Sigmoid colon (tissue), 4 donors: ENCODE results near the gene SRM.

Experiments used
- CTCF ChIP-seq, 4 experiments: fragments of 450-650 bp in 3 of 4; fragments of 200-600 bp in 1 of 4; IDR thresholded peaks; one replicate each; pipeline ENCODE4 v1.5.1; 2016 to 2019; ENCODE audit warnings: antibody characterized with exemption in 4 of 4, mild to moderate bottlenecking in 3 of 4, moderate library complexity in 2 of 4
- EP300 ChIP-seq, 4 donors: sonication (generic); formaldehyde crosslinking; IDR thresholded peaks; one replicate each; pipeline ENCODE4 v1.6.1; 2017; ENCODE audit warnings: antibody characterized with exemption in 4 of 4
- POLR2AphosphoS5 ChIP-seq, 4 donors: sonication (generic); formaldehyde crosslinking; IDR thresholded peaks; one replicate each; pipeline ENCODE4 v1.6.1; 2017; ENCODE audit warnings: antibody characterized with exemption in 4 of 4

GRCh38 chr1:11026052-11026451, 33.8 kb downstream of the SRM start:
- TF ChIP-seq CTCF (IDR thresholded peaks at IDR 0.05) (no peak), POLR2AphosphoS5 (IDR thresholded peaks at IDR 0.05) (no peak), EP300 (IDR thresholded peaks at IDR 0.05) (no peak)
